ENCODE data around the gene ZNF771. TPM values are rescaled to one million over a fixed set of nuclear protein-coding genes. Genes with fewer than 3 reads are reported as not detected.

Gene ZNF771
- total RNA-seq, 2 donors from 2014 or later: 21.8 to 25.7 TPM

DNA sequence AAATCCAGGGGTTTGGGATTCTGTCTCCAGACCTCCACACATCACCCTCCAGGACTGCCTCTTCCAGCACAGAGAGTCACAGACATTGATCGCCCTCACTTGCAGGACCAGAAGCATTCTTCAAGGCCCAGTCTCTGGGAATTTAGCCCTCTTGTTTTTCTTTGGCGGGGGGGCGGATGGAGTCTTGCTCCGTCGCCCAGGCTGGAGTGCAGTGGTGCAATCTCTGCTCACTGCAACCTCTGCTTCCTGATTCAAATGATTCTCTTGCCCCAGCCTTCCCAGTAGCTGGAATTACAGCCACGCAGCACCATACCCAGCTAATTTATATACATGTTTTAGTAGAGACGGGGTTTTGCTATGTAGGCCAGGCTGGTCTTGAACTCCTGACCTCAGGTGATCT is 56.7 kb downstream of the ZNF771 start:
- H3K4me3 ChIP-seq: no peak overlapping the region
- H3K27ac ChIP-seq: no peak overlapping the region
- TF ChIP-seq, protein P1, sequence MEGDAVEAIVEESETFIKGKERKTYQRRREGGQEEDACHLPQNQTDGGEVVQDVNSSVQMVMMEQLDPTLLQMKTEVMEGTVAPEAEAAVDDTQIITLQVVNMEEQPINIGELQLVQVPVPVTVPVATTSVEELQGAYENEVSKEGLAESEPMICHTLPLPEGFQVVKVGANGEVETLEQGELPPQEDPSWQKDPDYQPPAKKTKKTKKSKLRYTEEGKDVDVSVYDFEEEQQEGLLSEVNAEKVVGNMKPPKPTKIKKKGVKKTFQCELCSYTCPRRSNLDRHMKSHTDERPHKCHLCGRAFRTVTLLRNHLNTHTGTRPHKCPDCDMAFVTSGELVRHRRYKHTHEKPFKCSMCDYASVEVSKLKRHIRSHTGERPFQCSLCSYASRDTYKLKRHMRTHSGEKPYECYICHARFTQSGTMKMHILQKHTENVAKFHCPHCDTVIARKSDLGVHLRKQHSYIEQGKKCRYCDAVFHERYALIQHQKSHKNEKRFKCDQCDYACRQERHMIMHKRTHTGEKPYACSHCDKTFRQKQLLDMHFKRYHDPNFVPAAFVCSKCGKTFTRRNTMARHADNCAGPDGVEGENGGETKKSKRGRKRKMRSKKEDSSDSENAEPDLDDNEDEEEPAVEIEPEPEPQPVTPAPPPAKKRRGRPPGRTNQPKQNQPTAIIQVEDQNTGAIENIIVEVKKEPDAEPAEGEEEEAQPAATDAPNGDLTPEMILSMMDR (IDR thresholded peaks at IDR 0.05): no peak
- H3K4me1 ChIP-seq (ENCODE audit: control insufficient read depth in 1 of 2, low read depth in 2 of 2): peaks cover 0 to under 1% of the 10 kb centered on the region in 2 donors
- no peak for ATAC-seq (ENCODE audit: insufficient number of reproducible peaks, low FRiP score, low read depth)
- no peak for DNase-seq (ENCODE audit: low spot score)
- no peaks in the 10 kb centered on the region for H3K27me3 ChIP-seq (replicated peaks; ENCODE audit: insufficient read depth)
- H3K36me3 ChIP-seq: no peaks in the 10 kb centered on the region
- H3K9me3 ChIP-seq: no peaks in the 10 kb centered on the region

Other genes with a start within 250 kb of the ZNF771 start
- gene CORO1A, start 224.0 kb upstream of the ZNF771 start, total RNA-seq: 10 to 100 TPM; 78.1 to 87.8 TPM
- 100 to 1,000 TPM in 1 of 2 donors, 10 to 100 TPM in 1; 83.4 to 224 TPM for gene BOLA2B, start 213.9 kb upstream of the ZNF771 start, total RNA-seq
- gene SLX1A, start 213.7 kb upstream of the ZNF771 start, total RNA-seq: 10 to 100 TPM; 20.1 to 43.6 TPM
- gene SULT1A3, start 208.4 kb upstream of the ZNF771 start, total RNA-seq: 10 to 100 TPM; 11.1 to 15.6 TPM
- gene NPIPB13, start 159.1 kb upstream of the ZNF771 start, total RNA-seq: 10 to 100 TPM in 1 of 2 donors, 1 to 10 TPM in 1; 6.5 to 14.0 TPM
- gene CD2BP2, start 52.3 kb upstream of the ZNF771 start, total RNA-seq: 10 to 100 TPM; 31.4 to 52.0 TPM
- 10 to 100 TPM; 34.5 TPM for gene TBC1D10B, start 37.1 kb upstream of the ZNF771 start, total RNA-seq
- gene MYL11, start 32.8 kb upstream of the ZNF771 start, total RNA-seq: under 1 TPM in 1 of 2 donors, not detected in 1; 0.81 TPM
- 1 to 10 TPM; 3.0 to 4.2 TPM for gene SEPTIN1, start 25.0 kb upstream of the ZNF771 start, total RNA-seq
- gene ZNF48, start 12.2 kb upstream of the ZNF771 start, total RNA-seq: 10 to 100 TPM; 10.9 to 11.1 TPM
- gene DCTPP1, start 22.4 kb downstream of the ZNF771 start, total RNA-seq: 10 to 100 TPM; 16.7 to 24.0 TPM
- gene SEPHS2, start 38.3 kb downstream of the ZNF771 start, total RNA-seq: 10 to 100 TPM; 18.1 to 30.3 TPM
- 1 to 10 TPM; 3.2 to 5.4 TPM for gene ITGAL, start 65.1 kb downstream of the ZNF771 start, total RNA-seq
- gene ZNF768, start 119.0 kb downstream of the ZNF771 start, total RNA-seq: 10 to 100 TPM; 25.0 to 36.3 TPM
- 10 to 100 TPM; 16.8 to 18.3 TPM for gene ZNF747, start 127.3 kb downstream of the ZNF771 start, total RNA-seq
- 1 to 10 TPM; 8.5 to 9.6 TPM for gene ZNF764, start 150.8 kb downstream of the ZNF771 start, total RNA-seq
- gene ZNF688, start 164.1 kb downstream of the ZNF771 start, total RNA-seq: 10 to 100 TPM in 1 of 2 donors, 1 to 10 TPM in 1; 9.2 to 24.2 TPM
- gene ZNF785, start 178.1 kb downstream of the ZNF771 start, total RNA-seq: 10 to 100 TPM; 10.9 to 15.6 TPM
- 10 to 100 TPM in 1 of 2 donors, 1 to 10 TPM in 1; 7.4 to 17.0 TPM for gene ZNF689, start 202.8 kb downstream of the ZNF771 start, total RNA-seq
- 10 to 100 TPM; 46.1 to 57.0 TPM for gene PRR14, start 243.4 kb downstream of the ZNF771 start, total RNA-seq

All from thoracic aorta (tissue), 2 donors.